Measurements from ENCODE around the gene SLC25A1. TPM values are rescaled to one million over a fixed set of nuclear protein-coding genes. Genes with fewer than 3 reads are reported as not detected.

The SLC25A1 gene
- total RNA-seq, 6 experiments from 2014 or later: 80.2 to 128 (median 114) TPM

GRCh38 chr22:19176175-19176643 lies 2.3 kb downstream of the SLC25A1 start:
- no peak for DNase-seq
- Histone ChIP-seq H3K9me3 (no peaks in the 10 kb centered on the region), H3K36me3 (no peaks in the 10 kb centered on the region), H3K4me1 (peaks cover 0 to 65% (median 32%) of the 10 kb centered on the region in 4 donors), H3K4me3 (no peak overlapping the region), H3K27ac (peak overlapping the region in 2 of 3 donors; percentile 54 to 73), H3K27me3 (no peaks in the 10 kb centered on the region)
- WGBS (ENCODE audit: insufficient coverage, low coverage, low lambda C conversion rate, missing lambda C conversion rate): 56% methylated on average over 6 of the region's 12 CpGs
- no peak for ATAC-seq
- no peak for TF ChIP-seq POLR2A (IDR thresholded peaks at IDR 0.05)
- no peak for TF ChIP-seq CTCF (IDR thresholded peaks at IDR 0.05)
- intact Hi-C loops (cut with DNase I): loop anchor here in 1 of 2 donors (5.0 kb wide), 1 partner anchor 111 kb away; no protein-coding TSS in a partner anchor

GRCh38 chr22:19175602-19176174 lies 2.8 kb downstream of the SLC25A1 start:
- Histone ChIP-seq H3K27me3 (no peaks in the 10 kb centered on the region), H3K27ac (peak overlapping the region in 2 of 3 donors; percentile 54 to 73), H3K36me3 (no peaks in the 10 kb centered on the region), H3K4me3 (no peak overlapping the region), H3K4me1 (peaks cover 0 to 67% (median 32%) of the 10 kb centered on the region in 4 donors), H3K9me3 (no peaks in the 10 kb centered on the region)
- ATAC-seq: no peak
- intact Hi-C loops (cut with DNase I): loop anchor here in 1 of 2 donors (5.0 kb wide), 1 partner anchor 112 kb away; no protein-coding TSS in a partner anchor
- TF ChIP-seq CTCF (IDR thresholded peaks at IDR 0.05): no peak
- no peak for TF ChIP-seq POLR2A (IDR thresholded peaks at IDR 0.05)
- 49% methylated on average over 4 of the region's 21 CpGs for WGBS (ENCODE audit: insufficient coverage, low coverage, low lambda C conversion rate, missing lambda C conversion rate)
- DNase-seq: peak in 1 of 3 donors; percentile 74

- no peaks in the 10 kb centered on the region for H3K9me3 ChIP-seq
- peak overlapping the region in 2 of 3 donors; percentile 54 to 73 for H3K27ac ChIP-seq
- intact Hi-C loops (cut with DNase I): loop anchor here in 1 of 2 donors (5.0 kb wide), 1 partner anchor 112 kb away; no protein-coding TSS in a partner anchor
- DNase-seq (no peak), ATAC-seq (no peak)
- peaks cover 0 to 69% (median 31%) of the 10 kb centered on the region in 4 donors for H3K4me1 ChIP-seq
- no peak for TF ChIP-seq POLR2A (IDR thresholded peaks at IDR 0.05)
- TF ChIP-seq CTCF (IDR thresholded peaks at IDR 0.05): no peak
- no peaks in the 10 kb centered on the region for H3K36me3 ChIP-seq
- H3K4me3 ChIP-seq: no peak overlapping the region
- no peaks in the 10 kb centered on the region for H3K27me3 ChIP-seq
- 47% methylated on average over 3 of the region's 7 CpGs for WGBS (ENCODE audit: insufficient coverage, low coverage, low lambda C conversion rate, missing lambda C conversion rate)
Observed at GRCh38 chr22:19175026-19175601, 3.4 kb downstream of the SLC25A1 start.

- Histone ChIP-seq H3K36me3 (no peaks in the 10 kb centered on the region), H3K27ac (peak overlapping the region in 2 of 3 donors; percentile 54 to 73), H3K4me3 (no peak overlapping the region), H3K9me3 (no peaks in the 10 kb centered on the region), H3K4me1 (peaks cover 0 to 66% (median 28%) of the 10 kb centered on the region in 4 donors), H3K27me3 (no peaks in the 10 kb centered on the region)
- TF ChIP-seq CTCF (IDR thresholded peaks at IDR 0.05) (no peak), POLR2A (IDR thresholded peaks at IDR 0.05) (peak; percentile 37)
- ATAC-seq (peak; percentile 0 to 18 (median 14)), DNase-seq (peak; percentile 66 to 89 (median 85))
- intact Hi-C loops (cut with DNase I): loop anchor here in 1 of 2 donors (5.0 kb wide), 1 partner anchor 113 kb away; no protein-coding TSS in a partner anchor
- WGBS (ENCODE audit: insufficient coverage, low coverage, low lambda C conversion rate, missing lambda C conversion rate): 11% methylated on average over 3 of the region's 14 CpGs
Observed at GRCh38 chr22:19174106-19175025, 4.2 kb downstream of the SLC25A1 start.
